Activated CD8-positive, alpha-beta memory T cell treated with anti-CD3 and anti-CD28 coated beads, Interleukin-2, amount 10 ng/mL, durations not matched to agents 7 days and 5 days (primary cell): ENCODE measurements around the gene HDAC10. TPM values are rescaled to one million over a fixed set of nuclear protein-coding genes. Genes with fewer than 3 reads are reported as not detected.

Experiments
- ATAC-seq: fragments of 150-1000 bp; cut with Tn5 transposase; one replicate; pipeline ENCODE4 v1.10.0; 2021; ENCODE audit warnings: moderate library complexity
- CTCF ChIA-PET: fragments of 350-600 bp; sonication (Branson Sonifier 250); formaldehyde crosslinking; loops from one replicate; lab custom pipeline; 2021; ENCODE audit warnings: antibody characterized with exemption; lab: Charles Lee
- DNase-seq: peaks from one replicate; pipeline ENCODE4 v3.0.0-alpha.2; 2020
- H3K27ac Mint-ChIP-seq: one replicate; pipeline ENCODE4 v1.8.0; 2021; ENCODE audit warnings: mild to moderate bottlenecking, mixed read lengths
- H3K27me3 Mint-ChIP-seq: one replicate; pipeline ENCODE4 v1.8.0; 2021; ENCODE audit warnings: mixed read lengths
- H3K36me3 Mint-ChIP-seq: one replicate; pipeline ENCODE4 v1.8.0; 2021; ENCODE audit warnings: mild to moderate bottlenecking, mixed read lengths
- H3K4me1 Mint-ChIP-seq: one replicate; pipeline ENCODE4 v1.8.0; 2021; ENCODE audit warnings: mixed read lengths
- H3K4me3 Mint-ChIP-seq: one replicate; pipeline ENCODE4 v1.8.0; 2021; ENCODE audit warnings: mild to moderate bottlenecking, moderate library complexity, mixed read lengths
- H3K9me3 Mint-ChIP-seq: one replicate; pipeline ENCODE4 v1.8.0; 2022; ENCODE audit warnings: low read depth, mixed read lengths
- total RNA-seq, 2 experiments: library from RNA; stranded (reverse); gene quantifications; one replicate each; pipeline ENCODE4 v1.2.3, GENCODE V29; 2021

The HDAC10 gene
- total RNA-seq, 2 experiments from 2014 or later, result 75.2 to 96.3 TPM

DNA sequence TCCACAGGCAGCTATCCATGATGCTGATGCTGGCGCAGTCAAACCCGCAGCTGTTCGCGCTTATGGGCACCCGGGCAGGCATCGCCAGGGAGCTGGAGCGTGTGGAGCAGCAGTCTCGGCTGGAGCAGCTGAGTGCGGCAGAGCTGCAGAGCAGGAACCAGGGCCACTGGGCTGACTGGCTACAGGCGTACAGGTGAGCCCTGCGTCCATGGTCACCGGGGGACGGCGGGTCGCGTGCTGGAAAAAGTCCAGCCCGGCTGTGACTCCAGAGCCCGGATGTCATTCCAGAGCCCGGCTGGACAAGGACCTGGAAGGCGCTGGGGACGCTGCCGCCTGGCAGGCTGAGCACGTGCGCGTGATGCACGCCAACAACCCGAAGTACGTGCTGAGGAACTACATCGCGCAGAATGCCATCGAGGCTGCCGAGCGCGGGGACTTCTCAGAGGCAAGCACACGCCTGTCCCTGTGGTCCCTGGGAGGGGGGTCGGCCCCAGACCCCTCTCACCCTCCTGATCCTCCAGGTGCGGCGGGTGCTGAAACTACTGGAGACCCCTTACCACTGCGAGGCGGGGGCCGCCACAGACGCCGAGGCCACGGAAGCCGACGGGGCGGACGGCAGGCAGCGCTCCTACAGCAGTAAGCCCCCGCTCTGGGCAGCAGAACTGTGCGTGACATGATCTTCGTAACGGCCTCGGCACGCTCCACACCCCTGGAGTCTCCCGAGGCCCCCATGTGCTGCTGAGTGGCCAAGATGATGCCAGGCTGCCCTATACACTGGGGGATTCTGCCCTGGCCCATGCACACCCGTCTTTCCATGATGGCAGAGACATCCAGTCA lies 34.2 kb downstream of the HDAC10 start:
- no peak for DNase-seq
- Mint-ChIP-seq H3K27ac (no peak overlapping the region), H3K36me3 (peaks cover 25% of the 10 kb centered on the region), H3K4me3 (no peak overlapping the region), H3K4me1 (peaks cover 1% of the 10 kb centered on the region), H3K27me3 (no peaks in the 10 kb centered on the region), H3K9me3 (no peaks in the 10 kb centered on the region)
- CTCF ChIA-PET, result interaction anchor here (1.3 kb wide), 1 partner anchor 68 kb away, joined by 3 read pairs; no protein-coding TSS in a partner anchor
- no peak for ATAC-seq

- Mint-ChIP-seq H3K9me3 (no peaks in the 10 kb centered on the region), H3K4me1 (peaks cover 1% of the 10 kb centered on the region), H3K4me3 (no peak overlapping the region), H3K27ac (peak overlapping the region; percentile 56), H3K36me3 (peaks cover 24% of the 10 kb centered on the region), H3K27me3 (no peaks in the 10 kb centered on the region)
- ATAC-seq (no peak), DNase-seq (no peak)
- CTCF ChIA-PET, result interaction anchor here (1.3 kb wide), 1 partner anchor 67 kb away, joined by 3 read pairs; no protein-coding TSS in a partner anchor
Measured at GRCh38 chr22:50216055-50216683, 34.9 kb downstream of the HDAC10 start.

- CTCF ChIA-PET, result interaction anchor here (1.3 kb wide), 1 partner anchor 66 kb away, joined by 3 read pairs; no protein-coding TSS in a partner anchor
- Mint-ChIP-seq H3K27me3 (no peaks in the 10 kb centered on the region), H3K4me1 (peaks cover 1% of the 10 kb centered on the region), H3K27ac (peak overlapping the region; percentile 56), H3K4me3 (no peak overlapping the region), H3K36me3 (peaks cover 19% of the 10 kb centered on the region), H3K9me3 (no peaks in the 10 kb centered on the region)
- ATAC-seq (no peak), DNase-seq (no peak)
Measured at GRCh38 chr22:50215297-50216054, 35.6 kb downstream of the HDAC10 start.

- H3K27ac Mint-ChIP-seq, result no peak overlapping the region
- peaks cover 22% of the 10 kb centered on the region for H3K36me3 Mint-ChIP-seq
- ATAC-seq (no peak), DNase-seq (no peak)
- no peak overlapping the region for H3K4me3 Mint-ChIP-seq
- H3K4me1 Mint-ChIP-seq, result peaks cover 6% of the 10 kb centered on the region
- CTCF ChIA-PET, result interaction anchor here (0.9 to 5.0 kb wide), 3 partner anchors 20 to 64 kb away, joined by 3 to 41 read pairs (median 3); no protein-coding TSS in a partner anchor
- no peaks in the 10 kb centered on the region for H3K27me3 Mint-ChIP-seq
- H3K9me3 Mint-ChIP-seq, result no peaks in the 10 kb centered on the region
Measured at GRCh38 chr22:50213263-50213662, 37.8 kb downstream of the HDAC10 start.

GRCh38 chr22:50211147-50211546 lies 39.9 kb downstream of the HDAC10 start:
- no peak overlapping the region for H3K27ac Mint-ChIP-seq
- DNase-seq (no peak), ATAC-seq (no peak)
- peaks cover 22% of the 10 kb centered on the region for H3K36me3 Mint-ChIP-seq
- H3K4me3 Mint-ChIP-seq, result no peak overlapping the region
- CTCF ChIA-PET, result interaction anchor here (0.7 to 5.0 kb wide), 6 partner anchors 10 to 62 kb away, joined by 3 to 41 read pairs (median 4); partner anchors contain the start of gene SELENOO
- no peaks in the 10 kb centered on the region for H3K9me3 Mint-ChIP-seq
- peaks cover 10% of the 10 kb centered on the region for H3K4me1 Mint-ChIP-seq
- H3K27me3 Mint-ChIP-seq, result no peaks in the 10 kb centered on the region

GRCh38 chr22:50210378-50211139 lies 40.5 kb downstream of the HDAC10 start:
- H3K4me1 Mint-ChIP-seq, result peaks cover 10% of the 10 kb centered on the region
- CTCF ChIA-PET, result interaction anchor here (0.7 to 5.0 kb wide), 6 partner anchors 9 to 61 kb away, joined by 3 to 41 read pairs (median 4); partner anchors contain the start of gene SELENOO
- H3K27ac Mint-ChIP-seq, result no peak overlapping the region
- H3K4me3 Mint-ChIP-seq, result no peak overlapping the region
- H3K36me3 Mint-ChIP-seq, result peaks cover 22% of the 10 kb centered on the region
- no peaks in the 10 kb centered on the region for H3K9me3 Mint-ChIP-seq
- no peak for DNase-seq
- H3K27me3 Mint-ChIP-seq, result no peaks in the 10 kb centered on the region
- no peak for ATAC-seq

DNA sequence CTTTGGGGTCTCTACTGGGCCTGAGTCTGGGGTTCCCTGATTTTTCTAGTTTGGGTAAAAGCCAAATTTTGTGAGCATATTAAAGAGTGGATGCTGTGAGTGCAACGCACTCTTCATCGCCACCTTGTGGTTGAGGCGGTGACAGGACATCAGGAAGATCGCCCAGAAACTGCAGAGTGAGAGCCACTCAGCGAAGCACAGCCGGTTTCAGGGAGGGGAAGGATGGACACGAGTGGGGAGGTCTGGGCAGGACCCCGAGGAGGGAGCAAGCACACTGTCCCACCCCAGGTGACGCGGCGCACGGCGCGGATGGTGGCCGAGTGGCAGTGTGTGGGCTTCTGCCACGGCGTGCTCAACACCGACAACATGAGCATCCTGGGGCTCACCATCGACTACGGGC lies 41.2 kb downstream of the HDAC10 start:
- DNase-seq, result peak; percentile 81
- no peak overlapping the region for H3K4me3 Mint-ChIP-seq
- H3K36me3 Mint-ChIP-seq, result peaks cover 22% of the 10 kb centered on the region
- H3K4me1 Mint-ChIP-seq, result peaks cover 13% of the 10 kb centered on the region
- CTCF ChIA-PET, result interaction anchor here (1.3 to 5.6 kb wide), 3 partner anchors 9 to 60 kb away, joined by 3 to 45 read pairs (median 41); partner anchors contain the start of gene SELENOO
- no peaks in the 10 kb centered on the region for H3K9me3 Mint-ChIP-seq
- peak overlapping the region; percentile 71 for H3K27ac Mint-ChIP-seq
- ATAC-seq, result peak; percentile 77
- H3K27me3 Mint-ChIP-seq, result no peaks in the 10 kb centered on the region

GRCh38 chr22:50208939-50209892 lies 41.8 kb downstream of the HDAC10 start:
- Mint-ChIP-seq H3K4me1 (peaks cover 18% of the 10 kb centered on the region), H3K4me3 (no peak overlapping the region), H3K27me3 (no peaks in the 10 kb centered on the region), H3K9me3 (no peaks in the 10 kb centered on the region), H3K27ac (peak overlapping the region; percentile 71), H3K36me3 (peaks cover 21% of the 10 kb centered on the region)
- CTCF ChIA-PET, result interaction anchor here (0.9 to 5.6 kb wide), 6 partner anchors 18 to 60 kb away, joined by 3 to 45 read pairs (median 3); no protein-coding TSS in a partner anchor
- ATAC-seq, result peak; percentile 40
- no peak for DNase-seq

GRCh38 chr22:50208430-50208938 lies 42.6 kb downstream of the HDAC10 start:
- CTCF ChIA-PET, result interaction anchor here (0.9 to 5.6 kb wide), 6 partner anchors 17 to 59 kb away, joined by 3 to 45 read pairs (median 3); no protein-coding TSS in a partner anchor
- no peaks in the 10 kb centered on the region for H3K9me3 Mint-ChIP-seq
- DNase-seq (no peak), ATAC-seq (no peak)
- H3K4me1 Mint-ChIP-seq, result peaks cover 19% of the 10 kb centered on the region
- H3K27me3 Mint-ChIP-seq, result no peaks in the 10 kb centered on the region
- H3K27ac Mint-ChIP-seq, result no peak overlapping the region
- H3K4me3 Mint-ChIP-seq, result no peak overlapping the region
- H3K36me3 Mint-ChIP-seq, result peaks cover 23% of the 10 kb centered on the region

- H3K4me3 Mint-ChIP-seq, result no peak overlapping the region
- H3K27ac Mint-ChIP-seq, result peak overlapping the region; percentile 15
- DNase-seq (no peak), ATAC-seq (no peak)
- no peaks in the 10 kb centered on the region for H3K27me3 Mint-ChIP-seq
- H3K4me1 Mint-ChIP-seq, result peaks cover 25% of the 10 kb centered on the region
- CTCF ChIA-PET, result interaction anchor here (1.2 to 5.6 kb wide), 4 partner anchors 17 to 58 kb away, joined by 3 to 45 read pairs (median 7); no protein-coding TSS in a partner anchor
- no peaks in the 10 kb centered on the region for H3K9me3 Mint-ChIP-seq
- peaks cover 22% of the 10 kb centered on the region for H3K36me3 Mint-ChIP-seq
Measured at GRCh38 chr22:50207383-50208140, 43.5 kb downstream of the HDAC10 start.
